ENCODE data around the gene ZW10. TPM values are rescaled to one million over a fixed set of nuclear protein-coding genes. Genes with fewer than 3 reads are reported as not detected.
"Not testable (repeated sequence)": the region's sequence is repeated elsewhere in the genome, so short reads cannot be mapped to it uniquely, and the experiment has no call there.

The ZW10 gene
- total and polyA plus RNA-seq, 2 experiments from 2014 or later: 12.3 to 30.5 TPM

GRCh38 chr11:113771964-113772363, 1.5 kb downstream of the ZW10 start (continued):
- no peak for TF ChIP-seq ZNF462 (CRISPR knock-in tag; IDR thresholded peaks at IDR 0.05)
- TF ChIP-seq REST (IDR thresholded peaks at IDR 0.05; ENCODE audit: unreplicated experiment): no peak
- TF ChIP-seq CREB1 (CRISPR knock-in tag; IDR thresholded peaks at IDR 0.05; ENCODE audit: low read depth): no peak

- H3K4me2 ChIP-seq: no peak overlapping the region
- H2AFZ ChIP-seq: no peak overlapping the region
- no peak overlapping the region for H3K27ac ChIP-seq (ENCODE audit: low read depth)
- H3K4me3 ChIP-seq: no peak overlapping the region
- peaks cover 4% of the 10 kb centered on the region; the same call in 1 of the 2 replicates for H4K20me1 ChIP-seq (replicated peaks; ENCODE audit: insufficient read depth)
- no peaks in the 10 kb centered on the region for H3K27me3 ChIP-seq (ENCODE audit: insufficient read depth)
- no peaks in the 10 kb centered on the region for H3K4me1 ChIP-seq (ENCODE audit: insufficient read depth)
- Mint-ChIP-seq H3K36me3 (ENCODE audit: low read depth) (peaks cover 51% of the 10 kb centered on the region), H3K4me1 (no peaks in the 10 kb centered on the region), H3K9me3 (no peaks in the 10 kb centered on the region), H3K4me3 (no peak overlapping the region), H3K27me3 (ENCODE audit: insufficient read depth, low read depth, poor library complexity) (peaks cover 2% of the 10 kb centered on the region), H3K27ac (no peak overlapping the region)
- no peaks in the 10 kb centered on the region for H3F3A ChIP-seq (replicated peaks; ENCODE audit: low read depth)
- ATAC-seq (no peak), DNase-seq (ENCODE audit: low spot score) (no peak)
- H3K79me2 ChIP-seq (replicated peaks; ENCODE audit: insufficient read depth): peaks cover 34% of the 10 kb centered on the region
- TF ChIP-seq STAT1 (IDR thresholded peaks at IDR 0.05; ENCODE audit: unreplicated experiment) (no peak), REST (IDR thresholded peaks at IDR 0.05; ENCODE audit: unreplicated experiment) (no peak), EZH2 (IDR thresholded peaks at IDR 0.05; ENCODE audit: low read depth, unreplicated experiment) (no peak), NANOG (IDR thresholded peaks at IDR 0.05; ENCODE audit: borderline replicate concordance) (no peak)
- H3K9me2 ChIP-seq (ENCODE audit: insufficient read depth): no peaks in the 10 kb centered on the region
- peaks cover 9% of the 10 kb centered on the region; the same call in 1 of the 2 replicates for H3K36me3 ChIP-seq (ENCODE audit: insufficient read depth)
Measured at GRCh38 chr11:113764527-113765219, 8.8 kb downstream of the ZW10 start.

- H2AFZ ChIP-seq; DNase-seq (ENCODE audit: low spot score); H3K9me3 Mint-ChIP-seq: not testable (repeated sequence)
Measured at GRCh38 chr11:113763040-113763439, 10.5 kb downstream of the ZW10 start.

More at GRCh38 chr11:113763040-113763439, 10.5 kb downstream of the ZW10 start:
- H3K79me2 ChIP-seq (replicated peaks; ENCODE audit: insufficient read depth): peaks cover 28% of the 10 kb centered on the region
- H3K4me3 Mint-ChIP-seq; H3K27me3 Mint-ChIP-seq (ENCODE audit: insufficient read depth, low read depth, poor library complexity); H3K4me3 ChIP-seq; H3K4me1 ChIP-seq (ENCODE audit: insufficient read depth); H3K9me2 ChIP-seq (ENCODE audit: insufficient read depth); H3K27me3 ChIP-seq (ENCODE audit: insufficient read depth); H3F3A ChIP-seq (replicated peaks; ENCODE audit: low read depth); H3K4me1 Mint-ChIP-seq; H3K27ac Mint-ChIP-seq; H3K4me2 ChIP-seq; H4K20me1 ChIP-seq (replicated peaks; ENCODE audit: insufficient read depth); H3K27ac ChIP-seq (ENCODE audit: low read depth); ATAC-seq: not testable (repeated sequence)
- H3K36me3 Mint-ChIP-seq (ENCODE audit: low read depth): peaks cover 53% of the 10 kb centered on the region
- H3K36me3 ChIP-seq (ENCODE audit: insufficient read depth): peaks cover 16% of the 10 kb centered on the region
